Measurements from ENCODE around the gene COPS7B. TPM values are rescaled to one million over a fixed set of nuclear protein-coding genes. Genes with fewer than 3 reads are reported as not detected.

COPS7B gene
- polyA plus RNA-seq, 1 of the 3 experiments (the other 2 are of a cell fraction), result 60.5 TPM

DNA sequence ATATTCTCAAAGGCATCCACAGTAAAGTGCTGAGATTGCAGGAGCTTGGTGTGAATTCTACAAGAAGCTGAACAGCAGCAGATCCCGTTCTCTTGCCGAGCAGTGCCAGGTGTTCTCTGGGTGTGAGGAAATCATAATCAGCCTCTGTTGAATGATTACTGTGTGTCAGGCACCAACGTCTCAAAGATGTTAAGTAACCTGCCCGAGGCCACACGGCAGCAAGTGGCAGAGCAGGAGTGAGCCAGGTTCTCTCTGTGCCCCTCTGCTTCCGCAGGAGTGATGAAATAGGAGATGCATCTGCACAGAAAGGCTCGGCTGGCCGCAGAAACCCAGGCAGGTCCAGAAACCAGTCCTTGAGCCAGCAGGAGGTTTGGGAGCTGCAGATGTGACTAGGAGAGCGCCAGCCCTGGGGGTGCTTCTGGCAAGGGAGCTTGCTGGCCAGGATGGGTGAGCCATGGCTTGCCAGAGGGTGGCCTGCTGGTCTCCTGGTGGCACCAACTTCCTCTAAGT lies 68.4 kb downstream of the COPS7B start (continued):
- TF ChIP-seq, protein P1, sequence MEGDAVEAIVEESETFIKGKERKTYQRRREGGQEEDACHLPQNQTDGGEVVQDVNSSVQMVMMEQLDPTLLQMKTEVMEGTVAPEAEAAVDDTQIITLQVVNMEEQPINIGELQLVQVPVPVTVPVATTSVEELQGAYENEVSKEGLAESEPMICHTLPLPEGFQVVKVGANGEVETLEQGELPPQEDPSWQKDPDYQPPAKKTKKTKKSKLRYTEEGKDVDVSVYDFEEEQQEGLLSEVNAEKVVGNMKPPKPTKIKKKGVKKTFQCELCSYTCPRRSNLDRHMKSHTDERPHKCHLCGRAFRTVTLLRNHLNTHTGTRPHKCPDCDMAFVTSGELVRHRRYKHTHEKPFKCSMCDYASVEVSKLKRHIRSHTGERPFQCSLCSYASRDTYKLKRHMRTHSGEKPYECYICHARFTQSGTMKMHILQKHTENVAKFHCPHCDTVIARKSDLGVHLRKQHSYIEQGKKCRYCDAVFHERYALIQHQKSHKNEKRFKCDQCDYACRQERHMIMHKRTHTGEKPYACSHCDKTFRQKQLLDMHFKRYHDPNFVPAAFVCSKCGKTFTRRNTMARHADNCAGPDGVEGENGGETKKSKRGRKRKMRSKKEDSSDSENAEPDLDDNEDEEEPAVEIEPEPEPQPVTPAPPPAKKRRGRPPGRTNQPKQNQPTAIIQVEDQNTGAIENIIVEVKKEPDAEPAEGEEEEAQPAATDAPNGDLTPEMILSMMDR (IDR thresholded peaks at IDR 0.05), result no peak
- no peak for TF ChIP-seq CHD2 (IDR thresholded peaks at IDR 0.05; ENCODE audit: low read length, partially characterized antibody)
- TF ChIP-seq TAF1 (IDR thresholded peaks at IDR 0.05; ENCODE audit: borderline replicate concordance, low read depth, low read length), result no peak

DNA sequence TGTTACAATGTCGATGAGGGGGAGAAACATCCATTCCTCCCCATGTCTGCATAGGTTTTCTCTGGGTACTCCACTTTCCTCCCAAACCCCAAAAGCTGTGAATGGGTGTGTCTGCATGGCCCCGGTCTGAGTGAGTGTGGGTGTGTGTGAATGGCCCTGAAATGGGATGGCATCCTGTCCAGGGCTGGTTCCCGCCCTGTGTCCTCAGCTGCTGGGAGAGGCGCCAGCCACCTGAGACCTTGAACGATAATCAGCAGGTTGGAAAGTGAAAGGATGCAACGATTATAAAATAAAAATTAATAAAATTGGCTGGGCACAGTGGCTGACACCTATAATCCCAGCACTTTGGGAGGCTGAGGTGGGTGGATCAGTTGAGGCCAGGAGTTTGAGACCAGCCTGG lies 70.7 kb downstream of the COPS7B start:
- H3K4me2 ChIP-seq, result no peak overlapping the region
- WGBS (ENCODE audit: low lambda C conversion rate), result 44% methylated on average over 6 of the region's 6 CpGs
- no peaks in the 10 kb centered on the region for H4K20me1 ChIP-seq (ENCODE audit: insufficient read depth)
- H3K9ac ChIP-seq, result no peak overlapping the region
- no peaks in the 10 kb centered on the region for H3K4me1 ChIP-seq (ENCODE audit: control insufficient read depth in 1 of 2, insufficient read depth in 2 of 2, low read depth in 1 of 2, low read length in 1 of 2)
- no peaks in the 10 kb centered on the region for H3K36me3 ChIP-seq (replicated peaks in 1 of 2; ENCODE audit: control insufficient read depth in 1 of 2, insufficient read depth in 2 of 2, low read length in 1 of 2)
- no peaks in the 10 kb centered on the region; the same call in 1 of the 2 replicates for H3K27me3 ChIP-seq (ENCODE audit: insufficient read depth)
- H2AFZ ChIP-seq (ENCODE audit: low read depth), result no peak overlapping the region
- no peak for TF ChIP-seq JUND (IDR thresholded peaks at IDR 0.05)
- TF ChIP-seq EZH2phosphoT487 (IDR thresholded peaks at IDR 0.05; ENCODE audit: borderline replicate concordance, low read depth), result no peak
- TF ChIP-seq, protein P2, sequence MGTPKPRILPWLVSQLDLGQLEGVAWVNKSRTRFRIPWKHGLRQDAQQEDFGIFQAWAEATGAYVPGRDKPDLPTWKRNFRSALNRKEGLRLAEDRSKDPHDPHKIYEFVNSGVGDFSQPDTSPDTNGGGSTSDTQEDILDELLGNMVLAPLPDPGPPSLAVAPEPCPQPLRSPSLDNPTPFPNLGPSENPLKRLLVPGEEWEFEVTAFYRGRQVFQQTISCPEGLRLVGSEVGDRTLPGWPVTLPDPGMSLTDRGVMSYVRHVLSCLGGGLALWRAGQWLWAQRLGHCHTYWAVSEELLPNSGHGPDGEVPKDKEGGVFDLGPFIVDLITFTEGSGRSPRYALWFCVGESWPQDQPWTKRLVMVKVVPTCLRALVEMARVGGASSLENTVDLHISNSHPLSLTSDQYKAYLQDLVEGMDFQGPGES (IDR thresholded peaks at IDR 0.05; ENCODE audit: low read depth, low read length), result no peak
- TF ChIP-seq, protein P3, sequence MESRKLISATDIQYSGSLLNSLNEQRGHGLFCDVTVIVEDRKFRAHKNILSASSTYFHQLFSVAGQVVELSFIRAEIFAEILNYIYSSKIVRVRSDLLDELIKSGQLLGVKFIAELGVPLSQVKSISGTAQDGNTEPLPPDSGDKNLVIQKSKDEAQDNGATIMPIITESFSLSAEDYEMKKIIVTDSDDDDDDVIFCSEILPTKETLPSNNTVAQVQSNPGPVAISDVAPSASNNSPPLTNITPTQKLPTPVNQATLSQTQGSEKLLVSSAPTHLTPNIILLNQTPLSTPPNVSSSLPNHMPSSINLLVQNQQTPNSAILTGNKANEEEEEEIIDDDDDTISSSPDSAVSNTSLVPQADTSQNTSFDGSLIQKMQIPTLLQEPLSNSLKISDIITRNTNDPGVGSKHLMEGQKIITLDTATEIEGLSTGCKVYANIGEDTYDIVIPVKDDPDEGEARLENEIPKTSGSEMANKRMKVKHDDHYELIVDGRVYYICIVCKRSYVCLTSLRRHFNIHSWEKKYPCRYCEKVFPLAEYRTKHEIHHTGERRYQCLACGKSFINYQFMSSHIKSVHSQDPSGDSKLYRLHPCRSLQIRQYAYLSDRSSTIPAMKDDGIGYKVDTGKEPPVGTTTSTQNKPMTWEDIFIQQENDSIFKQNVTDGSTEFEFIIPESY (IDR thresholded peaks at IDR 0.05; ENCODE audit: borderline replicate concordance, low read depth), result no peak
- no peak for TF ChIP-seq GATA2 (CRISPR knock-in tag; IDR thresholded peaks at IDR 0.05)
- TF ChIP-seq, protein P4, sequence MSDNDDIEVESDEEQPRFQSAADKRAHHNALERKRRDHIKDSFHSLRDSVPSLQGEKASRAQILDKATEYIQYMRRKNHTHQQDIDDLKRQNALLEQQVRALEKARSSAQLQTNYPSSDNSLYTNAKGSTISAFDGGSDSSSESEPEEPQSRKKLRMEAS (IDR thresholded peaks at IDR 0.05; ENCODE audit: low read depth), result no peak
- TF ChIP-seq NRF1 (IDR thresholded peaks at IDR 0.05; ENCODE audit: low read depth, low read length), result no peak
- TF ChIP-seq EP300 (IDR thresholded peaks at IDR 0.05; ENCODE audit: borderline replicate concordance in 1 of 2, low read depth in 1 of 2, low read length in 1 of 2), result no peak
- TF ChIP-seq TEAD4 (IDR thresholded peaks at IDR 0.05; ENCODE audit: borderline replicate concordance, insufficient read depth), result no peak
- no peak for TF ChIP-seq RFX5 (IDR thresholded peaks at IDR 0.05; ENCODE audit: low read length)
- TF ChIP-seq, protein P5, sequence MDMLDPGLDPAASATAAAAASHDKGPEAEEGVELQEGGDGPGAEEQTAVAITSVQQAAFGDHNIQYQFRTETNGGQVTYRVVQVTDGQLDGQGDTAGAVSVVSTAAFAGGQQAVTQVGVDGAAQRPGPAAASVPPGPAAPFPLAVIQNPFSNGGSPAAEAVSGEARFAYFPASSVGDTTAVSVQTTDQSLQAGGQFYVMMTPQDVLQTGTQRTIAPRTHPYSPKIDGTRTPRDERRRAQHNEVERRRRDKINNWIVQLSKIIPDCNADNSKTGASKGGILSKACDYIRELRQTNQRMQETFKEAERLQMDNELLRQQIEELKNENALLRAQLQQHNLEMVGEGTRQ (IDR thresholded peaks at IDR 0.05; ENCODE audit: borderline replicate concordance, low read depth, low read length), result no peak
- no peak for TF ChIP-seq MEF2A (IDR thresholded peaks at IDR 0.05; ENCODE audit: borderline replicate concordance, low read depth)
- TF ChIP-seq RXRA (IDR thresholded peaks at IDR 0.05; ENCODE audit: borderline replicate concordance, low read depth), result no peak
- TF ChIP-seq, protein P6, sequence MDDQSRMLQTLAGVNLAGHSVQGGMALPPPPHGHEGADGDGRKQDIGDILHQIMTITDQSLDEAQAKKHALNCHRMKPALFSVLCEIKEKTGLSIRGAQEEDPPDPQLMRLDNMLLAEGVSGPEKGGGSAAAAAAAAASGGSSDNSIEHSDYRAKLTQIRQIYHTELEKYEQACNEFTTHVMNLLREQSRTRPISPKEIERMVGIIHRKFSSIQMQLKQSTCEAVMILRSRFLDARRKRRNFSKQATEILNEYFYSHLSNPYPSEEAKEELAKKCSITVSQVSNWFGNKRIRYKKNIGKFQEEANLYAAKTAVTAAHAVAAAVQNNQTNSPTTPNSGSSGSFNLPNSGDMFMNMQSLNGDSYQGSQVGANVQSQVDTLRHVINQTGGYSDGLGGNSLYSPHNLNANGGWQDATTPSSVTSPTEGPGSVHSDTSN (IDR thresholded peaks at IDR 0.05), result no peak
- TF ChIP-seq SMC3 (IDR thresholded peaks at IDR 0.05; ENCODE audit: low read depth, low read length), result no peak
- TF ChIP-seq FOSL2 (IDR thresholded peaks at IDR 0.05; ENCODE audit: borderline replicate concordance, low read depth), result no peak
- no peak for TF ChIP-seq NFIC (IDR thresholded peaks at IDR 0.05; ENCODE audit: borderline replicate concordance)
- TF ChIP-seq CHD2 (IDR thresholded peaks at IDR 0.05; ENCODE audit: low read length, partially characterized antibody), result no peak
- TF ChIP-seq MXI1 (IDR thresholded peaks at IDR 0.05; ENCODE audit: low read depth, low read length), result no peak
- no peak for TF ChIP-seq YY1 (IDR thresholded peaks at IDR 0.05; ENCODE audit: low read depth)
- no peaks in the 10 kb centered on the region for H3K79me2 ChIP-seq (ENCODE audit: insufficient read depth)
- no peaks in the 10 kb centered on the region for H3F3A ChIP-seq (replicated peaks; ENCODE audit: insufficient read depth)
- ChIA-PET CTCF (no interaction called here), POLR2A (no interaction called here)
- H3K9me3 ChIP-seq, result no peaks in the 10 kb centered on the region
- no peak for DNase-seq
- no peak overlapping the region for H3K27ac ChIP-seq (ENCODE audit: low read depth in 2 of 2, low read length in 1 of 2)
- H3K4me3 ChIP-seq (ENCODE audit: low read depth in 2 of 2, low read length in 1 of 2), result no peak overlapping the region
- H3K9me2 ChIP-seq, result no peaks in the 10 kb centered on the region

Data from SK-N-SH (cell line).